ENCODE results near the gene MARK3. TPM values are rescaled to one million over a fixed set of nuclear protein-coding genes. Genes with fewer than 3 reads are reported as not detected.
"Not testable (repeated sequence)": the region's sequence is repeated elsewhere in the genome, so short reads cannot be mapped to it uniquely, and the experiment has no call there.

MARK3 gene
- 35.8 and 41.8 TPM in 2 replicates for total RNA-seq (2014; rRNA removed; shearing (Covaris generic))

DNA sequence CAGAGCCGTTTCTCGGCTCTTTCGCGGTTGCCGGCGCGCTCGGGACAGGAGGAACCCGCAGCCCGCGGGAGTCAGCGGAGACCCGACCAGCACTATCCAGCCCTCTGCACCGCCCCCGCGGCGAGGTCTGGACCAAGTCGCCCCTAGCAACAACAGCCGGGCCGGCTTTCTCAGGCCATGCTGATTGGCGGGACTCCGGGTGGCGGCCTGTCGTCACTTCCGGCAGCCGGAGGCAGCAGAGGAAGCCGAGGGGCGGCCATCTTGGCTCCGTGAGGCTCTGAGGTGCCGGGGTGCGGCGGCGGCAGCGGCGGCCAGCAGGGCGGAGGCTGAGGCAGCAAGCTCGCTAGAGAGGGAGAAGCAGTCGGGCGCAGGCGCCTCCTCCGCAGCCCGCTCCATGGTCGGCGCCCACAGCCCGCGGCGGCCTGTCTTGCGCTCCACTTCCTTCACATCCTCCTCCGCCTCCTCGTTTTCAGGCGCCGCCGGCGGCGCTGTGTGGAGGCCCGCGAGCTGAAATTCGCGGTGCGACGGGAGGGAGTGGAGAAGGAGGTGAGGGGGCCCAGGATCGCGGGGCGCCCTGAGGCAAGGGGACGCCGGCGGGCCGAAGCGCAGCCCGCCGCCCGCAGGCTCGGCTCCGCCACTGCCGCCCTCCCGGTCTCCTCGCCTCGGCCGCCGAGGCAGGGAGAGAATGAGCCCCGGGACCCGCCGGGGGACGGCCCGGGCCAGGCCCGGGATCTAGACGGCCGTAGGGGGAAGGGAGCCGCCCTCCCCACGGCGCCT, at the start of gene MARK3:
Gene MARK3 (plus strand): TSS at position 264 of the 777 bp plus-strand sequence. CDS start 615 bp downstream, outside the sequence.
- DNase-seq (ENCODE audit: low spot score) = peak; percentile 92

DNA sequence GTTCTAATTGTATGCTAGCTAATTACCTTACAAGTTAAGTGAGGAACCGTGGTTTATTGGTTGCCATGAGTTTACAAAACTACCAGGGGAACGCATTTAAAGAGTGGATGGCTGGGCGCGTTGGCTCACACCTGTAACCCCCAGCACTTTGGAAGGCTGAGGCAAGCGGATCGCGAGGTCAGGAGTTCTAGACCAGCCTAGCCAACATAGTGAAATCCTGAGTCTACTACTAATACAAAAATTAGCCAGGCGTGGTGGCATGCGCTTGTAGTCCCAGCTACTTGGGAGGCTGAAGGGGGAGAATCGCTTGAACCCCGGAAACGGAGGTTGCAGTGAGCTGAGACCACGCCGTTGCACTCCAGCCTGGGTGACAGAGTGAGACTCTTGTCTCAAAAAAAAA, 49.0 kb upstream of the MARK3 start:
- DNase-seq (ENCODE audit: low spot score) = no peak

DNA sequence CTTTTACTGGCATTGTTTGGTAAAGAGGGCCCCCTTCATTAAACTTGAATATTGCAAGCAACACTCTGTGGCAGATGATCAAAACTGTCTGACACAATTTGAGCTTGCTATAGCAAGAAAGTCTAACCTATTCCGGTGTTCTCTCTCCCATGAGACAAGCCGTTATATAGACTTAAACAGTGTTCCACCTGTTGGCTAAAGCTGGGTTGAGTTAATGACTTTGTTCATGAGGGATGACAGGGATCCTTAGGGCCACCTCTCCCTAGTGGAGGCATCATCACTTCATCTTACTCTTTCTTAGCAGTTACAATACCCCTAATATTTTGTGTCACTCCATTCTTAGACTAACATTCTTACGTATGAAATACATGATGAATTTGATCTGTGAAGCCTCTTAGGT, 47.4 kb upstream of the MARK3 start:
- DNase-seq (ENCODE audit: low spot score) = no peak

DNA sequence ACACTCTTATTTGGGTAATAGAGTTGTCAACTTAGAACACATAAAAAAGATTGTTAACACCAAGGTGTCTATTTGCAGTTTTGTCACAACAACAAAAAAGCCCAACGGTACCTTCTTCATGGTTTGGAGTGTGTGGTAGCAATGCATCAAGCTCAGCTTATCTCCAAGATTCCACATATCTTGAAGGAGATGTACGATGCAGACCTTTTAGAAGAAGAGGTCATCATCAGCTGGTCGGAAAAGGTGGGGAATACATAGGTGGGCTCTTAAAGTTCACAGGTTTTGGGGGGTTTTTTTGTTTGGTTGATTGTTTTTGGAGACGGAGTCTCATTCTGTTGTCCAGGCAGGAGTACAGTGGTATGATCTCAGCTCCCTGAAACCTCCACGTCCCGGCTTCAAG, 45.7 kb upstream of the MARK3 start:
- no peak for DNase-seq (ENCODE audit: low spot score)

DNA sequence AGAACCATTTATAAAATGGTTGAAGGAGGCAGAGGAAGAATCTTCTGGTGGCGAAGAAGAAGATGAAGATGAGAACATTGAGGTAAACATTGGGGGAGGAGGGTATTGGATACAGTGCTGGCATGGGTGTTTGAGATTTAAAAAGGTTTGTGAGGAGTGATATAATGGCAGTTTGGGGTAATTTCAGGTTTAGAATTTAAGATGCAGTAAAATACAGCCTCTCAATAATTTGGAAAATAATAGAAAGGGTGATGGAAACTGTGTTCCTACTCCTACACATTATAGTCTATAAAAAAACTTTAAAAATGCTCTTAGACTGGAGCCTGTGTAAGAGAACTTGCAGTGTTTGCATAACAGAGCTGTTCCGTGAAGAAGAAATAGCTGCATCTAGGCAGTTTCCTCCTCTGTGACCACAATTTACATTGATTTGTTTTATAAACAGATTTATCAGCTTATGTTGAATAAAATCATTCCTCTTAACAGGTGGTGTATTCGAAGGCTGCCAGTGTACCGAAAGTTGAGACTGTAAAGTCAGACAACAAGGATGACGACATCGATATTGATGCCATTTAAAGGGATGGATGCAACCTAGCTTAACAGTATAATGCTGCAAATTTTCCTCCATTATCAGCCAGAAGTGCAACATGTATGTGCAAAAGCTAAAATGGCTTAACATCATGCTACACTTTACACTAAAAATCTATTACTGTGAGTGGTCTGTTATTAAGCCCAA, 44.6 kb upstream of the MARK3 start:
- DNase-seq (ENCODE audit: low spot score) = no peak

DNA sequence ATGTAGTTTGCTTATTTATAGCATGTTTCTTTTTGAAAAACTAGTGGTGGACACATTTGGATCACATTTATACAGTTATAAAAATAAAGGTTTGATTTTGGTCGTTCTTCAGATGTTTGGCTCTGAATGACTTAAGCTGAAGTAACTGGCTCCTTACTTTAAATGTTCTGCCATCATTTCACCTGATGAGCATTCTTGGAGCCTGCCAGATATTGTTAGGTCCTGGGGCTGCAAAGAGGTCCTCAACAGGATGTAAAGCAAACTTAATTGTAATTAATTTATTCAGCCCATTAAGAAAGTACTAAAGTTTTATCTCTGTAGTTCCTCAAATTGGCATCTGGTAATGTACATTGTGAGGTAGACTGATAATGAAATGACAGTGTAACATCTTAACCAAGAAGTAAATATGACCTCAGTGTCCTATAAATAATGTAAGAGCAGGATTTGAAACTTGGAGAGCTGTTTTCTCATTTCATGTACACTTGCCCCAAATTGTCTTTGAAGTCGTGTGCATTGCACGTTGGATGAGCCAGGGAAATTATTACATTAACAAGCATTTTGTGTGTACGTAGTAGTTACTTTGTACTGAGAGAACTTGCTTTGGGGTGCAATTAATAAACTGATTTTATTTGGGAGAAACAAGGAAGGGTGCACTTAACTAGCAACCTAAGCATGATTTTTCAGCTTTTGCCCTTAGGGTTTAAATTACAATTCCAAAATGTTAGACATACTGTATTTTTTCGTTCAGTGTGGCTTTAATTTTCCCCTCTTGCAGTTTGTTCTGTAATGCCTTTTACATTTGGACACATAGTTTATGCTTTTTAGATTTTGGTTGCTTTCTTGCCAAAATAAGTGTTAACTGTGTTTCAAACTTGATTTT, 43.7 kb upstream of the MARK3 start:
- DNase-seq (ENCODE audit: low spot score) = no peak

DNA sequence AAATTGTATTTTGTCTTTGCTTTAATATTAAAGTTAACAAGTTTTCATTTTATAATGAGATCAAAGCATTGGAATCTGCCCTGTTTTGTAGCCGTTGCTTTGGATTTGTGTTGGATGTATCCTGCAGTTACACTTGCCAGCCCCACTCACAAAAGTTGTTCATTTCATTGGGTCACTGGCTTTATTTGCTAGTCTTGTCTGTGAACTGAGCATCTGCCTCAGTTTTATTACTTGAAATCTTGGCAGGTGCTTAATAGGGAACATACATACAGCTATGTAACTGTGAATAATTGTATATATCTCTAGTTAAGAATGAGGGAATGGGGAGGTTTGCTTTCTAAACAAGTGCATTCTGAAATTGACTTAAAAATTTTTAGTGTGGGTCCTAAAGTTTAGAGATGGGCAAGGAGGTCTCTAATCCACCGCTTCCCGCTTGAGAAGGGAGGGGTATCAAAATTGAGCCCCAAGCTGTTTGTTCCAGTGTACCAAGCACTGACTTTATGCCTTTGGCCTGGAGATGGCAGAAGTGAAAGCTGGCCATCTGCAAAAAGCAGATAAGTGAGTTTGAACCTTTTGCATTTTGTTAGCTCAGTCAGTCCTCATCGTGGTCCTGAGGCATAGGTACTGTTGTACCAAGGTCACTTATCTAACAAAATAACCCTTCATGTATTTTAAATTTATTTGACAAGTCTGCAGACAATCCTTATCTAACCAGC, 41.9 kb upstream of the MARK3 start:
- DNase-seq (ENCODE audit: low spot score) = no peak

DNA sequence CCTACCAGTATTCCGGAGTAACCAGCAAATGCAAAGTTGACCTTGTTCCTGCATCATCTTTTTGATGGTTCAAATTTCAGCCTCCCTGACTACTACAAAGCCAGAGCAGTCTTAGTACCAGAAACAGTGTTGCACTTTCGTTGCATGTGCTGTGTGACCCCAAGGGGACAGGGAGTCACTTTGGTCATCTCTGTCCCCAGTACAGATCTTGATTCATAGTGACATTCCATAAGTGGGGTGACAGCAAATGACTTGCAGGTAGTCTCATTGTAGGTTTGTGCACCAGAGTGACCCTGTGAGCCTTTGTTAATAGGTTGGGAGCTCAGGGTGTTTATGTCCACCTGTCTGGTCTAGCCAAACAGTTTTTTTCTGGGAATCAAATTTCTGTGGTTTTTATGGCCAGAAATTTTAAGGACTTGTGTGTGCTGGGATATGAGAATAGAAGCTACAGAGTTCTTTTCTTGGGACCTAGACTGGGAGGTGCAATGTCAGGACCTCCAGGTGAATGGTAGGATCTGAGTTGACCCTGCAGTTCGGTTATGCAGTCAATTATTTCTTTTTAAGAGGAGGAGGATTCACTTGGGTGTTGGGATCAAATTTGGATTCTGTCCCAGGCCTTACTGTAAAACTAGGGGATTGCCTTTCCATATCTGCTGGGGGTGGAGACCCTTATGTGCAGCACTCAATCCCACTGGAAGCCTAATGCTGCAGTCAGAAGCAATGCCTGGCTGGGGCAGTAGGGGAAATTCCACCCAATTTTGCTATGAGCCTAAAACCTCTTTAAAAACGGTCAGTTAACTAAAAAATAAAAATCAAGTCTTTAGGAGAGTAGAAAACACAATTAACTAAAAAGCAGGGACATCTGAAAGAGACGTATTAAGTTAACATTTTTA, 41.1 kb upstream of the MARK3 start:
- DNase-seq (ENCODE audit: low spot score) = no peak

DNA sequence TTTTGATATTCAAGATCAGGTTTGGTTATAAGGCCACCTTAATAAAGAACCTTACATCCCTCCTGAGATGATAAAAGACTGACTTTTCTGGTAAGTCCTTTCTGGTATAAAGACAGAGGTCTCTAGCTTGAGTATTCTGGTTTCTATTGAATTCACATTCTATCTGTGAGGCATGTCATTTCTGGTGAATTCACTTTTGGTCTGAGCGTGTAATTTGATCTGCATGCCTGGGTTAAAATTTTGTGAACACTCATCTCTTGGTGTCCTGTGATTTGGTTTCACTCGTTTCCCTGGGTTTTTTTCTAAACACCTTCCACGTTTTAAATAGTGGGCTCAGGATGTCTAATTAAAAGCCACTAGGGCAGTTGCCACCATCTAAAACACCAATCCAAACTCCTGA, 38.9 kb upstream of the MARK3 start:
- DNase-seq (ENCODE audit: low spot score) = no peak

DNA sequence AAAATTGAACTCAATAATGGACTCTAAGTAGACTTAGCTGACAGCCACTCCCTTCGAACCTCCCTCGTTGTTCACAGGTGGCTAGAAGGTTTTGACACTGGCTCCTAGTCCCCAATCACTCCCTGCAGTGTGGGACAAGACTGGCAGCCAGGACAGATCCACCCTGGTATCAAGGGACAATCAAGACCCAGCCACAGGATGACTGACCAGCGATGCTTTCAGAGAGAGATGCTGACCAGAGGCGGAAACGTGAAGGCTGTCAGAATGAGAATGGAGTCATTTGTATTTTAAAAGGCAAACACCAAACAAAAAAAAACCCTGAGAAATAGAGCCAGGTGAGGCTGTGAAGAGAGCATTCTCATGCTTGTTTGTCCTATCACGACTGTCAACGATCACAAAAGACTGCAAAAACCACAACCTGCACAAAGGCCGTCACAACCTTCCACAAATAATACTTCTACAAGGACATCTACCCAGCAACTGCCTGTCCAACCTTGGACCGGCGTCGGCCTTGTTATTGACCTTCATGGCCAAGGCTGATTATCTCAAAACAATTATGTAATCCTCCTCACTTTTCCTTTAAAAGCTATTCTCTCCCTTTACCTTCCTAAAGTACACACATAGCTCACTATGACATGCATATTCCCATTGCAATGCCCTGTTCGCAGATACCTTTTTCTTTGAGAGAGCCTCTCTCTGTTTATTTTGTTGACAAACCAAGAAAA, 38.0 kb upstream of the MARK3 start:
- DNase-seq (ENCODE audit: low spot score) = no peak

DNA sequence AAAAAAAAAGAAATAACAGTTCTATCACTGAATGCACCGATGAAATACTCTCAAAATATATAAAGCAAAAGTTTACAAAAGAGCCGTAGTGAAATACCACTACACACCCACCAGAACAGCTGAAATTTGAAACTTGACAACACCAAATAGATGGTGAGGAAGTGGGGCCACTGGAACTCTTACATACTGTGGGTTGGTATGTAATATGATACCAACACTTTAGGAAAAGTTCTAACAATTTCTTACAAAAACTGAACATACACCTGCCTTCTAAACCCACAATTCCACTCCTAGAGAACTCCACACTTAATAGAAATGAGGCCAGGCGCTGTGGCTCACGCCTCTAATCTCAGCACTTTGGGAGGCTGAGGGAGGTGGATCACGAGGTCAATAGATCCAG, 37.1 kb upstream of the MARK3 start:
- no peak for DNase-seq (ENCODE audit: low spot score)

DNA sequence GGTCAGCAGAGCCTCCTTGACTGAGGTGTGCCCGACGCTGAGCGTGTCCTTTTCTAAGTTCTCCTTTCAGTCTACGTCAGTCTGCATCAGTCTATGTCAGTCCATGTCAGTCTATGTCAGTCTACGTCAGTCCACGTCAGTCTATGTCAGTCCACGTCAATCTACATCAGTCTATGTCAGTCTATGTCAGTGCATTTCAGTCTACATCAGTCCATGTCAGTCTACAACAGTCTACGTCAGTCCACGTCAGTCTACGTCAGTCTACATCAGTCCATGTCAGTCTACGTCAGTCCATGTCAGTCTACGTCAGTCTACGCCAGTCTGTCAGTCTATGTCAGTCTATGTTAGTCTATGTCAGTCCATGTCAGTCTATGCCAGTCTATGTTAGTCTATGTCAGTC, 35.2 kb upstream of the MARK3 start:
- DNase-seq (ENCODE audit: low spot score) = no peak

DNA sequence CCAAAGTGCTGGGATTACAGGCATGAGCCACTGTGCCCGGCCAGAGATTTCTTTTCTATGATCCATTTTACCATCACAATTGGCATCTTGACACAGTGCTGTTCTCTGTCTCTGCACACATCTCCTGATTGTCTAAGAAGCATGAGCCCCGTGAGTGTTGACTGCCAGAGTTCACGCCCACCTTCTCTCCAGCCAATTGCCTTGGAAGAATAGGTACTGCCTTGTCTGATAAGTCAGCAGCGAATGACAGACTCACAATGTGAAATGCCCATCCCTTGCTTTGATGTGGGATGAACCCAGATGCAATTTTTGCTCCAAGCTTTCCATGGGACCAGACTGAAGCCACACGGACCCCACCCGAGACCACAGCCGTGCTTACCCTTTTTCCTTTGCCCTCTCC, 31.9 kb upstream of the MARK3 start:
- no peak for DNase-seq (ENCODE audit: low spot score)

DNA sequence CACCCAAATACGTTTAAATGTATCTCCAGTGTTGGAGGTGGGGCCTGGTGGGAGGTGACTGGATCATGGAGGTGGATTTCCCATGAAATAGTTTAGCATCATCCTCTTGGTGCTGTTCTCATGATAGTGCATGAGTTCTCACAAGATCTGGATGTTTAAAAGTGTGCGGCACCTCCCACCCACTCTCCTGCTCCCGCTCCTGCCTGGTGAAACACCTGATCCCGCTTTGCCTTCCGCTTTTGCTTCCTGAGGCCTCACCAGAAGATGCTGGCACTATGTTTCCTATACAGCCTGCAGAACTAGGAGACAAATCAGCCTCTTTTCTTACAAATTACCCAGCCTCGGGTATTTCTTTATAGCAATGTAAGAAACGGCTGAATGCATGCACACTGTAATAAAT, 31.1 kb upstream of the MARK3 start:
- DNase-seq (ENCODE audit: low spot score) = no peak

DNA sequence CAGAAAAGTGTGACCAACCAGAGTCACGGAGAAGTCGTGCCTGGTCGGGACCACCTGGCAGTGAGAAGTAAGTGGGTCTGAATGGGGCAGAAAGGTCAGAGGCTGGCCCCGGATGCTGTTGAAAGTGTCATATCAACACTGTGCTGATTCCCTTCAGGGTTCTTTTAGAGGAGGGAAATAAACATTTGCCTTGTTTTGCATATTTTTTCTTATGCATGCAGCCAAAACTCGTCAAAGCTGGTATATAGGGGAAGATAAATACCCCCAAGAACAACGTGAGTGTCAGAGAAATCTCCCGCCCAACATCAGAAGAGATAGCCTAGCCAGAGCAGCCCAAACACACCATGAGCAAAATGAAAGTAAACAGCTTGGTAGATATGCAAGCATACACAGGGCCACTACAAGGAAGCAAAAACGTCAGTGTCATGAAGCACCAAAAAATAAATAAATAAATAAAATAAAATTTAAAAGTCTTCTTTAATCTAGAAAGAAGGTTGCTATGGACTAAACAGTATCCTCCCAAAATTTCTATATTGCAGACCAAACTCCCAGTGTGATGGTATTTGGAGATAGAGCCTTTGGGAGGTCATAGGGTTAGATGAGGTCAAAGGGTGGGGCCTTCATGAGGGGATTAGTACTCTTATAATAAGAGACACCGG, 29.1 kb upstream of the MARK3 start:
- DNase-seq (ENCODE audit: low spot score) = no peak

DNA sequence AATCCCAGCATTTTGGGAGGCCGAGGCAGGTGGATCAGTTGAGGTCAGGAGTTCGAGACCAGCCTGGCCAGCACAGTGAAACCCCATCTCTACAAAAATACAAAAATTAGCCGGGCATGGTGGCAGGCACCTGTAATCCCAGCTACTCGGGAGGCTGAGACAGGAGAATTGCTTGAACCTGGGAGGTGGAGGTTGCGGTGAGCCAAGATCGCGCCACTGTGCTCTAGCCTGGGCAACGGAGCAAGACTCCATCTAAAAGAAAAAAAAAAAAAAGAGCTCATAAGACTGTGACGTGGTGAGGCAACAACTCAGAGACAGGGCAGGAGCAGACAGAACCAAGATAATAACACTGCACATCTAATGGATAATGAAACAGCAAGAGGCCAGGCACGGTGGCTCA, 27.7 kb upstream of the MARK3 start:
- not testable (repeated sequence) for DNase-seq (ENCODE audit: low spot score)

DNA sequence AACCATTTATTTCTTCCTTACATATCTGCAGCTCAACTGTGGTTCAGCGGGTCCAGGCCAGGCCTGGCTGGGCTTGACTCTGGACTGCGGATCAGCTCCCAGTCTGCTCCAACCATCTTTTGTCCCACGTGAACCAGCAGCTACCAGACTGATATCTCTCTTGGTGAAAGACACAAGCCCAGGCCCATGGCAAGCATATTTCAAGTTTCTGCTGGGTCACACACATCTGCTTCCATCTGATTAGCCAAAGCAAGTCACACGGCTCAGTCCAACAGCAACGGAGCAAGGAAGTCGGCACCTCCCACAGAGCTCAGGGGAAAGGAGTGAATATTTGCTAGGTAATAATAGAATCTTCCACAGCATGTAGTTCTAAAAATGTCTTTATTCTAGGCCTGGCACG, 24.7 kb upstream of the MARK3 start:
- no peak for DNase-seq (ENCODE audit: low spot score)

DNA sequence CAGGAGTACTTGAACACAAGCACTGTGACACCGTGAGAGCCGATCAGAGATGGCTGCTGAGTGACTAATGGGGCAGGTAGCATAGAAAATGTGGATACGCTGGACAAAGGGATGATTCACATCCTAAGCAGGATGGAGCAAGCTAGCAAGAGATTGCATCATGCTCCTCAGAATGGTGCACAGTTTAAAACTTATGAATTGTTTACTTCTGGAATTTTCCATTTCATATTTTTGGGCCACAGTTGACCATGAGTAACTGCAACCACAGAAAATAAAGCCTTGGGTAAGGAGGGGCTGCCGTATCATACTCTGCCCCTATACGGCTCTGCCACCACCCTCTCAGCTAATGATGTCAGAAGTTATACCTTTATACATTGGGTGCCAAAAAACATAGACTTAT, 23.3 kb upstream of the MARK3 start:
- peak; percentile 53 for DNase-seq (ENCODE audit: low spot score)

DNA sequence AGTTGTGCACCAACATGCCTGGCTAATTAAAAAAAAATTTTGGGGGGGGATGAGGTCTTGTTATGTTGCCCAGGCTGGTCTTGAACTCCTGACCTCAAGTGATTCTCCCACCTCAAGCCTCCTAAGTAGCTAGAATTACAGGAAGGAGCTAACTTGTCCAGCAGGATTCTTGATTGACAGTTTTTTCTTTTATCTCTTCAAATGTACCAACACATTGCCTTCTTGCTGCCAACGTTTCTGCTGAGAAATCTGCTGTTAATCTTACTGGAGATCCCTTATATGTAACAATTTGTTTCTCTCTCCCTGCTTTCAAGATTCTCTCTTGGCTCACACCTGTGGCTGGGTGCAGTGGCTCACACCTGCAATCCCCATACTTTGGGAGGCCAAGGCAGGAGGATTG, 22.4 kb upstream of the MARK3 start:
- DNase-seq (ENCODE audit: low spot score) = peak; percentile 29
